ENCODE data around the gene CHD6. TPM values are rescaled to one million over a fixed set of nuclear protein-coding genes. Genes with fewer than 3 reads are reported as not detected.
A peak's percentile ranks its signal among the peaks of the same experiment; 100 is the strongest.

The CHD6 gene
- total and polyA plus RNA-seq, 5 donors from 2014 or later = 33.4 to 87.4 (median 39.7) TPM

GRCh38 chr20:41362748-41363140 is 255.4 kb downstream of the CHD6 start:
- Mint-ChIP-seq H3K36me3 (no peaks in the 10 kb centered on the region), H3K27ac (no peak overlapping the region)
- H3K27me3 ChIP-seq (ENCODE audit: control insufficient read depth, insufficient read depth, low read length) = peaks cover 7% of the 10 kb centered on the region

DNA sequence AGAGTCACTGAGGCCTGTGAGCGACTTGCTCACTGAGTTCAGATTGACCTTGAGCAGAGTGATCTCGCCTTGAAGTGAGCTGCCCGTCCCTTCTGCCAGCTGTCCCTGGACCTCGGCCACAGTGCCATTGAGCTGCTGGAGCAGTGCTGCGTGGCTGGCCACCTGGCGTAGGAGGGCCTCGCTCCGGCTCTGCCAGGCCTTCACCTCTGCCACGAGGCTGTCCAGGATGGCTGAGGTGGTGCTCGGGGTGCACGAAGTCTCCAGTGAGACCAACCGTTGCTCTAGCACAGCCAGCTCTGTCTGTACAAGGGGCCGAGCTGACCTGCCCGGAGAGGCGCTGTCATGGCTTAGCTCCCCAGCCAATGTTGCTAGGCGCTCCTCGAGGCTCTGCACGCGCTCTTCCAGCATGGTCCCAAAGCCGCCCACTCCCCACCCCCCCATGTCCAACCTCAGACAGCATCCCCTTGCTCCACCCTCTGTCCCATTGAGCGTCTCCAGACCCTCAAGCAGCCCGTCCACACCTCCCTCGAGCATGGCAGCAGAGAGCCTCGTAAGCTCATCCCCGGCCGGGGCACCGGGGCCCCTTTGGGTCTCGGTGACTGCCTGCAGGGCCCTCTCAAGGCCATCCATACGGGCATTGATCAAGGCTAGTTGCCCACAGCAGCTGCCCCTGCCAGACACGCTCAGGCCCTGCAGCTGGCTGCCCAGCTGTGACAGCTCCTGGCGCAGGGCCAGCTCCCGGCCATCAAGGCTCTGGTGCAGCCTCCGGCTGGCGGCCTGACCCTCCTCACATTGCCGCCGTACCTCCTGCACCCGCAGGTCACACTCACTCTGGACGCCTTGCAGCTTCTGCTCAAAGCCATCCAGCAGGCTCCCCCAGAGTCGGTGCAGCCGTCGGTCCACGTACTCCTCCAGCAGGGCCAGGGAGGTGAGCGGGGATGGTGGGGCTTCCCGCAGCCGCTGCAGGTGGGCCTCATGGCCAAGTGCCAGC is 256.1 kb downstream of the CHD6 start:
- Histone ChIP-seq H3K4me3 (ENCODE audit: low read depth, low read length) (no peak overlapping the region), H3K27me3 (ENCODE audit: control insufficient read depth, insufficient read depth, low read length) (peaks cover 4% of the 10 kb centered on the region), H3K27ac (ENCODE audit: insufficient read depth, low read length, poor library complexity, severe bottlenecking) (no peak overlapping the region), H3K36me3 (ENCODE audit: control insufficient read depth, insufficient read depth, low read length) (no peaks in the 10 kb centered on the region), H3K9me3 (ENCODE audit: control insufficient read depth in 2 of 2, low read length in 2 of 2) (no peaks in the 10 kb centered on the region), H3K4me1 (ENCODE audit: control insufficient read depth, insufficient read depth, low read length, poor library complexity, severe bottlenecking) (no peaks in the 10 kb centered on the region)
- H3K4me3 Mint-ChIP-seq = no peak overlapping the region
- ATAC-seq (ENCODE audit: low read depth in 2 of 2) (no peak), DNase-seq (no peak)
- peaks cover 10% of the 10 kb centered on the region for H3K27me3 Mint-ChIP-seq
- no peaks in the 10 kb centered on the region for H3K9me3 Mint-ChIP-seq
- H3K4me1 Mint-ChIP-seq = peaks cover 0 to 4% (median 0%) of the 10 kb centered on the region in 4 donors
- no peaks in the 10 kb centered on the region for H3K36me3 Mint-ChIP-seq
- no peak overlapping the region for H3K27ac Mint-ChIP-seq

More at GRCh38 chr20:41362748-41363140, 255.4 kb downstream of the CHD6 start:
- no peaks in the 10 kb centered on the region for H3K4me1 ChIP-seq (ENCODE audit: control insufficient read depth, insufficient read depth, low read length, poor library complexity, severe bottlenecking)
- Mint-ChIP-seq H3K9me3 (peaks cover 0 to 1% (median 0%) of the 10 kb centered on the region in 7 donors), H3K4me1 (peaks cover 0 to 9% (median 3%) of the 10 kb centered on the region in 4 donors), H3K27me3 (peaks cover 17% of the 10 kb centered on the region), H3K4me3 (no peak overlapping the region)
- H3K27ac ChIP-seq (ENCODE audit: insufficient read depth, low read length, poor library complexity, severe bottlenecking) = no peak overlapping the region
- H3K9me3 ChIP-seq (ENCODE audit: control insufficient read depth in 2 of 2, low read length in 2 of 2) = no peaks in the 10 kb centered on the region
- no peak for ATAC-seq (ENCODE audit: low read depth in 2 of 2)
- H3K36me3 ChIP-seq (ENCODE audit: control insufficient read depth, insufficient read depth, low read length) = no peaks in the 10 kb centered on the region
- no peak overlapping the region for H3K4me3 ChIP-seq (ENCODE audit: low read depth, low read length)
- DNase-seq = no peak

- ATAC-seq (ENCODE audit: low read depth in 2 of 2) = no peak
- no peak for DNase-seq
- no peaks in the 10 kb centered on the region for H3K36me3 ChIP-seq (ENCODE audit: control insufficient read depth, insufficient read depth, low read length)
- peaks cover 10% of the 10 kb centered on the region for H3K27me3 Mint-ChIP-seq
- no peaks in the 10 kb centered on the region for H3K9me3 ChIP-seq (ENCODE audit: control insufficient read depth in 2 of 2, low read length in 2 of 2)
- no peak overlapping the region for H3K27ac ChIP-seq (ENCODE audit: insufficient read depth, low read length, poor library complexity, severe bottlenecking)
- no peaks in the 10 kb centered on the region for H3K4me1 ChIP-seq (ENCODE audit: control insufficient read depth, insufficient read depth, low read length, poor library complexity, severe bottlenecking)
- H3K4me3 Mint-ChIP-seq = no peak overlapping the region
- no peak overlapping the region for H3K4me3 ChIP-seq (ENCODE audit: low read depth, low read length)
- H3K27ac Mint-ChIP-seq = no peak overlapping the region
- H3K4me1 Mint-ChIP-seq = peaks cover 0 to 4% (median 0%) of the 10 kb centered on the region in 4 donors
- no peaks in the 10 kb centered on the region for H3K36me3 Mint-ChIP-seq
- H3K9me3 Mint-ChIP-seq = no peaks in the 10 kb centered on the region
- peaks cover 4% of the 10 kb centered on the region for H3K27me3 ChIP-seq (ENCODE audit: control insufficient read depth, insufficient read depth, low read length)
Measured at GRCh38 chr20:41360831-41361756, 257.1 kb downstream of the CHD6 start.

DNA sequence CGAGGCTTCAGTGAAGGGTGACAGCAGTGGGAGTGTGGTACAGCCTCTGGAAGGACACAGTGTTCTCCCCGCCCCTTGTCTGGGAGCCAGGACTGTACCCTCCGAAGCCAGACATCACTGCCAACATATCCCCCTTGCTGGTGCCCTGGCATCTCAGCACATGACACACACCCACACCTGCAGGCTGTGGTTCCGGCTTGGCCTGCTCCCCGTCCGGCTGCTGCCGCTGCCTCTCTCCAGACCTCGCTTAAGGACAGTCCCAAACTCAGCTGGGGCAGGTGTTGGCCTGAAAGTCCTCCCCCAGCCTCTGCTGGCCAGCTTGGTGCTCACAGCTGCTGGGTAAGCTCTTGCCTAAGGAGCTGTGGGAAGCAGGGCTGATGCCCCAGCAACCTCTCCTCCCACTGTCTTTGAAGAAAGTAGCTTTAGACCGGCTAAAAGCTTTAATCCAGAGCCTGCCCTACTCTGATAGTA is 258.6 kb downstream of the CHD6 start:
- Mint-ChIP-seq H3K27ac (no peak overlapping the region), H3K4me1 (no peaks in the 10 kb centered on the region), H3K27me3 (no peaks in the 10 kb centered on the region), H3K4me3 (no peak overlapping the region), H3K36me3 (no peaks in the 10 kb centered on the region), H3K9me3 (no peaks in the 10 kb centered on the region)
- H3K4me3 ChIP-seq (ENCODE audit: low read depth, low read length) = no peak overlapping the region
- no peaks in the 10 kb centered on the region for H3K9me3 ChIP-seq (ENCODE audit: control insufficient read depth in 2 of 2, low read length in 2 of 2)
- ATAC-seq (ENCODE audit: low read depth in 2 of 2) (no peak), DNase-seq (no peak)
- H3K4me1 ChIP-seq (ENCODE audit: control insufficient read depth, insufficient read depth, low read length, poor library complexity, severe bottlenecking) = no peaks in the 10 kb centered on the region
- no peak overlapping the region for H3K27ac ChIP-seq (ENCODE audit: insufficient read depth, low read length, poor library complexity, severe bottlenecking)
- no peaks in the 10 kb centered on the region for H3K36me3 ChIP-seq (ENCODE audit: control insufficient read depth, insufficient read depth, low read length)
- H3K27me3 ChIP-seq (ENCODE audit: control insufficient read depth, insufficient read depth, low read length) = no peaks in the 10 kb centered on the region

- Mint-ChIP-seq H3K4me3 (no peak overlapping the region), H3K4me1 (no peaks in the 10 kb centered on the region), H3K9me3 (no peaks in the 10 kb centered on the region), H3K27me3 (no peaks in the 10 kb centered on the region), H3K36me3 (no peaks in the 10 kb centered on the region), H3K27ac (peak overlapping the region in 1 of 3 donors; percentile 92)
- Histone ChIP-seq H3K27ac (ENCODE audit: insufficient read depth, low read length, poor library complexity, severe bottlenecking) (no peak overlapping the region), H3K4me3 (ENCODE audit: low read depth, low read length) (no peak overlapping the region), H3K9me3 (ENCODE audit: control insufficient read depth in 2 of 2, low read length in 2 of 2) (no peaks in the 10 kb centered on the region), H3K36me3 (ENCODE audit: control insufficient read depth, insufficient read depth, low read length) (no peaks in the 10 kb centered on the region), H3K27me3 (ENCODE audit: control insufficient read depth, insufficient read depth, low read length) (no peaks in the 10 kb centered on the region), H3K4me1 (ENCODE audit: control insufficient read depth, insufficient read depth, low read length, poor library complexity, severe bottlenecking) (no peaks in the 10 kb centered on the region)
- DNase-seq (no peak), ATAC-seq (ENCODE audit: low read depth in 2 of 2) (no peak)
Measured at GRCh38 chr20:41358717-41359116, 259.5 kb downstream of the CHD6 start.

DNA sequence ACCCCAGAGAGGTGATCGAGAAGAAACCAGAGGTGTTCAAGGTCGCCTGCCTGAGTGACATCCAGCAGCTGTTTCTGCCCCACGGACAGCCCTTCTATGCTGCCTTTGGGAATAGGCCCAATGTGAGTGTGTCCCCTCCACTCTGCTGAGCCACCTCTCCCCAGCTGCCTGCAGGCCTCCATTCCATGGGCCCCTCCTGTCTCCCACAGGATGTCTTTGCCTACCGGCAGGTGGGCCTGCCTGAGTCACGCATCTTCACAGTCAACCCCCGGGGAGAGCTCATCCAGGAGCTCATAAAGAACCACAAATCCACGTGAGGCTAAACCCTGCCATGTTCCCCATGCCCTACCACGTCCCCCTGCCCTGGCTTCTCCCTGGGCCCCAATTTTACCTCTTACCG is 259.9 kb downstream of the CHD6 start:
- no peak overlapping the region for H3K4me3 Mint-ChIP-seq
- no peaks in the 10 kb centered on the region for H3K27me3 Mint-ChIP-seq
- Histone ChIP-seq H3K9me3 (ENCODE audit: control insufficient read depth in 2 of 2, low read length in 2 of 2) (no peaks in the 10 kb centered on the region), H3K27ac (ENCODE audit: insufficient read depth, low read length, poor library complexity, severe bottlenecking) (no peak overlapping the region), H3K27me3 (ENCODE audit: control insufficient read depth, insufficient read depth, low read length) (no peaks in the 10 kb centered on the region), H3K36me3 (ENCODE audit: control insufficient read depth, insufficient read depth, low read length) (no peaks in the 10 kb centered on the region), H3K4me1 (ENCODE audit: control insufficient read depth, insufficient read depth, low read length, poor library complexity, severe bottlenecking) (no peaks in the 10 kb centered on the region), H3K4me3 (ENCODE audit: low read depth, low read length) (no peak overlapping the region)
- DNase-seq (no peak), ATAC-seq (ENCODE audit: low read depth in 2 of 2) (no peak)
- no peaks in the 10 kb centered on the region for H3K36me3 Mint-ChIP-seq
- no peaks in the 10 kb centered on the region for H3K9me3 Mint-ChIP-seq
- no peaks in the 10 kb centered on the region for H3K4me1 Mint-ChIP-seq
- H3K27ac Mint-ChIP-seq = peak overlapping the region in 1 of 3 donors; percentile 92

DNA sequence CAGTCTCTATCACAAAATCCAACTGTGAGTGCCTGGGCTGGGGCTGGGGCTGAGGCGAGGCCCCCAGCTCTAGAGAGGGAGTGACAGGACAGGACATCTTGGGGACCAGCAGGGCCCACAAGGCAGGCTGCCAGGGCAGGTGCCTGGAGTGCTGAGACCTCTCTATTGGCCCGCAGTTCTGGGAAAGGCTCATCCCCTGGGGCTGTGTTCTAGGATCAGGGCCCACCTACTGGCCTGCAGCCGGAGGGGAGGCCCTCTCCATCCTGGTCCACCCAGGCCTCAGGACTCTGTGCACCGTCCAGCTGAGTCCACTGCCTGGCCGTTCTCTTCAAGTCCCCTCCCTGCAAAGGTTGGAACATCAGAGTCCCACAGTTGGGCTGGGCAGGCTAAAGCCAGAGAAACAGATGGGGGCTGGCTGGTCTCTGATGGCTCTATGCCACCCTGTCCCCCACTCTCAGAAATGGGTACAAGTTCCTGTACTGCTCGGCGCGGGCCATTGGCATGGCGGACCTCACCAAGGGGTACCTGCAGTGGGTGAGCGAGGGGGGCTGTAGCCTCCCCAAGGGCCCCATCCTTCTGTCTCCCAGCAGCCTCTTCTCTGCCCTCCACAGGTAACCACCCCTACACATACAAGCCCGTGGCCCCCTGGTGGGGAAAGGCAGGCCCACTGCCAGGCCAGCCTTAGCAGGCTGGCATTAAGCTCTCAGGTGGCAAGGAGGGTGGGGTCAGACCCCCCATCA is 260.6 kb downstream of the CHD6 start:
- no peaks in the 10 kb centered on the region for H3K9me3 ChIP-seq (ENCODE audit: control insufficient read depth in 2 of 2, low read length in 2 of 2)
- no peak overlapping the region for H3K4me3 Mint-ChIP-seq
- DNase-seq (no peak), ATAC-seq (ENCODE audit: low read depth in 2 of 2) (no peak)
- H3K4me1 ChIP-seq (ENCODE audit: control insufficient read depth, insufficient read depth, low read length, poor library complexity, severe bottlenecking) = no peaks in the 10 kb centered on the region
- H3K9me3 Mint-ChIP-seq = no peaks in the 10 kb centered on the region
- no peak overlapping the region for H3K4me3 ChIP-seq (ENCODE audit: low read depth, low read length)
- H3K27me3 Mint-ChIP-seq = no peaks in the 10 kb centered on the region
- H3K36me3 Mint-ChIP-seq = no peaks in the 10 kb centered on the region
- H3K27ac ChIP-seq (ENCODE audit: insufficient read depth, low read length, poor library complexity, severe bottlenecking) = no peak overlapping the region
- no peaks in the 10 kb centered on the region for H3K36me3 ChIP-seq (ENCODE audit: control insufficient read depth, insufficient read depth, low read length)
- H3K27me3 ChIP-seq (ENCODE audit: control insufficient read depth, insufficient read depth, low read length) = no peaks in the 10 kb centered on the region
- H3K4me1 Mint-ChIP-seq = no peaks in the 10 kb centered on the region
- H3K27ac Mint-ChIP-seq = no peak overlapping the region

Measured in CD4-positive, CD25-positive, alpha-beta regulatory T cell (primary cell).